Measurements from ENCODE around the gene ARHGEF2.

GRCh38 chr1:155970531-155971167 is 7.7 kb downstream of the ARHGEF2 start:
- no peak for TF ChIP-seq CTCF (IDR thresholded peaks at IDR 0.05 in 4 of 5, conservative IDR thresholded peaks at IDR 0.05 in 1 of 5)
- TF ChIP-seq POLR2A (IDR thresholded peaks at IDR 0.05) = peak in 1 of 2 donors; percentile 8
